Right lobe of liver (tissue), 6 donors: ENCODE results near the gene TBXT. TPM values are rescaled to one million over a fixed set of nuclear protein-coding genes. Genes with fewer than 3 reads are reported as not detected.

Experiments used
- ATAC-seq, 4 donors: fragments of 200-7000 bp; cut with Tn5 transposase; one replicate each; pipeline ENCODE4 v1.9.1; 2020; ENCODE audit warnings: mild to moderate bottlenecking in 4 of 4, moderate library complexity in 4 of 4
- DNase-seq, 3 donors: peaks; one replicate each; pipeline ENCODE4 v3.0.0-alpha.2; 2020
- H3K27ac ChIP-seq, 3 donors: fragments of 200-600 bp; one replicate each; pipeline ENCODE4 v1.8.0; 2022
- H3K27me3 ChIP-seq, 2 donors: fragments of 200-600 bp; one replicate each; pipeline ENCODE4 v1.8.0; 2022
- H3K36me3 ChIP-seq, 4 donors: fragments of 200-600 bp; sonication (generic) in 1 of 4; one replicate each; pipeline versions ENCODE4 v1.5.1 to v1.8.0; 2017 to 2022; ENCODE audit warnings: control low read depth in 1 of 4
- H3K4me1 ChIP-seq, 4 donors: fragments of 200-600 bp; sonication (generic) in 1 of 4; one replicate each; pipeline versions ENCODE4 v1.5.1 to v1.8.0; 2017 to 2022; ENCODE audit warnings: control low read depth in 1 of 4
- H3K4me3 ChIP-seq, 3 donors: fragments of 200-600 bp; one replicate each; pipeline ENCODE4 v1.8.0; 2022
- H3K9me3 ChIP-seq, 4 donors: fragments of 200-600 bp; sonication (generic) in 1 of 4; one replicate each; pipeline versions ENCODE4 v1.5.1 to v1.8.0; 2017 to 2022; ENCODE audit warnings: control low read depth in 1 of 4
- POLR2A ChIP-seq: fragments of 450-650 bp; IDR thresholded peaks from one replicate; pipeline ENCODE4 v1.6.1; 2017; ENCODE audit warnings: antibody characterized with exemption, mild to moderate bottlenecking
- WGBS: methylation state at CpG from one replicate; pipeline ENCODE4 v1.1.6; 2018; ENCODE audit warnings: low coverage, low lambda C conversion rate; ENCODE audit not compliant: insufficient coverage; ENCODE audit errors: missing lambda C conversion rate; 5-methylcytosine and 5-hydroxymethylcytosine counted together
- intact Hi-C, 2 donors: fragments of 100-400 bp; cut with DNase I; formaldehyde crosslinking; loops; one replicate each; pipeline versions ENCODE4 v1.11.2 to v1.14.1; 2022
- total RNA-seq, 6 experiments: library from RNA; depleted of rRNA in 2 of 6; stranded (reverse); fragments of >200 nt in 2 of 6; fragmentation: NEBNext Ultra II Directional in 3 of 6; extraction: Animal tissue kit (Norgen Biotek cat#: 25700) in 3 of 6; gene quantifications; one replicate each; pipeline versions ENCODE4 v1.1.0 to v1.2.4, GENCODE V29; 2016 to 2023
- TF ChIP-seq, protein P1 (sequence below), 4 donors: fragments of 200-600 bp in 3 of 4; fragments of 450-650 bp in 1 of 4; IDR thresholded peaks; one replicate each; pipeline versions ENCODE4 v1.5.1 to v1.8.0; 2016 to 2022; ENCODE audit warnings: antibody characterized with exemption in 4 of 4, mild to moderate bottlenecking in 2 of 4
- donor health status: DM: no; HTN: yes; CAD: no.
- donor health status: DM: no; HTN: no; CAD: no.
- donor health status: DM: no; HTN: no; CAD: no.
- donor health status: DM: no; HTN: yes; CAD: no.
- donor health status: DM: no; HTN: yes; CAD: no.

TBXT gene
- total RNA-seq, 6 experiments from 2014 or later = not detected

DNA sequence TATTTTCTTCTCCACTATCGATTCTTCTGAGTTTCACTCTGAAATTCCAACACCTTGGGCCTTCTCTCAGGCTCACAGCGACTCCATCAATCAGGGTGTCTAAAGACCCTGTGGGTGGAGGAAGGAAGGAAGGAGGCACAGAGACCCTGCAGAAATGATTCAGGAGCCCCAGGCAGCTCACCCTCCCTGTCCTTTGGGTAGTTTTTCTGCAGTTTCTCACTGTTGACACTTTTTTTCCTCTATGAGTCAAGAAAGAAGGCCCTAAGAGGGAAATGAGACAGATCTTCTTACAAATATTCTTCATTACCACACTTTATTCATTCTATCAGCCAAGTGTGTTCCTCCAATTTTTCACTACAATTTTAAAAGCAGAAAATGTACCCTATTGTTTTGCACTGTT is 34.2 kb upstream of the TBXT start:
- intact Hi-C loops = no loop called here
- H3K27ac ChIP-seq = no peak overlapping the region

DNA sequence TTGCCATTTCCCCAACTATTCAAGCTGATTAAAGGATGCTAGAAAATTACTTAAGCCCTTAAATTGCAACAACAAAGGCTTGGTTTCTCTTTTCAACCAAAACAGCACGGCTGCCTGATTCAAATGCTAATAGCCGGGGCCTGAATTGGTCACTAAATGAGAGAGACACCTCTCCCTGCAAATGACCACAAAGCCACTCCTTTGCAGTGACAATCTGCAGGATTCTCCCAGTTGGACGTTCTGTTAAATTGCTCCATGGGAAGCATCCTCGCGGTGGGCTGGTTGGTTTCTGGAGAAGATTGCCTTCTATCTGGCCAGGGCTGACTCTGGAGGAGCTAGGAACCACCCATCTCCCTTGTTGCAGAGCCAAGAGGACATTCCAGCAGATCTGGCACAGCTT is 29.7 kb upstream of the TBXT start:
- TF ChIP-seq POLR2A = no peak
- TF ChIP-seq, protein P1, sequence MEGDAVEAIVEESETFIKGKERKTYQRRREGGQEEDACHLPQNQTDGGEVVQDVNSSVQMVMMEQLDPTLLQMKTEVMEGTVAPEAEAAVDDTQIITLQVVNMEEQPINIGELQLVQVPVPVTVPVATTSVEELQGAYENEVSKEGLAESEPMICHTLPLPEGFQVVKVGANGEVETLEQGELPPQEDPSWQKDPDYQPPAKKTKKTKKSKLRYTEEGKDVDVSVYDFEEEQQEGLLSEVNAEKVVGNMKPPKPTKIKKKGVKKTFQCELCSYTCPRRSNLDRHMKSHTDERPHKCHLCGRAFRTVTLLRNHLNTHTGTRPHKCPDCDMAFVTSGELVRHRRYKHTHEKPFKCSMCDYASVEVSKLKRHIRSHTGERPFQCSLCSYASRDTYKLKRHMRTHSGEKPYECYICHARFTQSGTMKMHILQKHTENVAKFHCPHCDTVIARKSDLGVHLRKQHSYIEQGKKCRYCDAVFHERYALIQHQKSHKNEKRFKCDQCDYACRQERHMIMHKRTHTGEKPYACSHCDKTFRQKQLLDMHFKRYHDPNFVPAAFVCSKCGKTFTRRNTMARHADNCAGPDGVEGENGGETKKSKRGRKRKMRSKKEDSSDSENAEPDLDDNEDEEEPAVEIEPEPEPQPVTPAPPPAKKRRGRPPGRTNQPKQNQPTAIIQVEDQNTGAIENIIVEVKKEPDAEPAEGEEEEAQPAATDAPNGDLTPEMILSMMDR (IDR thresholded peaks at IDR 0.05) = no peak
- 10% methylated on average over 5 of the region's 5 CpGs for WGBS

More for the DNA sequence above, 34.2 kb upstream of the TBXT start:
- ATAC-seq = no peak
- Histone ChIP-seq H3K36me3 (no peaks in the 10 kb centered on the region), H3K4me1 (no peaks in the 10 kb centered on the region), H3K4me3 (no peak overlapping the region), H3K9me3 (no peaks in the 10 kb centered on the region), H3K27me3 (no peaks in the 10 kb centered on the region)
- TF ChIP-seq, protein P1 (IDR thresholded peaks at IDR 0.05) = no peak
- TF ChIP-seq POLR2A = no peak
- 37% methylated on average over 2 of the region's 2 CpGs for WGBS
- no peak for DNase-seq

GRCh38 chr6:166195860-166196238 is 28.2 kb upstream of the TBXT start:
- no peak overlapping the region for H3K27ac ChIP-seq
- intact Hi-C loops = no loop called here
- DNase-seq (no peak), ATAC-seq (no peak)
- no peaks in the 10 kb centered on the region for H3K4me1 ChIP-seq
- H3K9me3 ChIP-seq = no peaks in the 10 kb centered on the region
- H3K4me3 ChIP-seq = no peak overlapping the region
- H3K36me3 ChIP-seq = no peaks in the 10 kb centered on the region
- no peaks in the 10 kb centered on the region for H3K27me3 ChIP-seq
- 65% methylated on average over 4 of the region's 10 CpGs for WGBS
- TF ChIP-seq POLR2A = no peak
- TF ChIP-seq, protein P1 (IDR thresholded peaks at IDR 0.05) = no peak

More for the DNA sequence above, 29.7 kb upstream of the TBXT start:
- Histone ChIP-seq H3K27ac (no peak overlapping the region), H3K4me1 (no peaks in the 10 kb centered on the region), H3K36me3 (no peaks in the 10 kb centered on the region), H3K9me3 (no peaks in the 10 kb centered on the region), H3K4me3 (no peak overlapping the region), H3K27me3 (no peaks in the 10 kb centered on the region)
- no peak for DNase-seq
- no peak for ATAC-seq
- intact Hi-C loops = no loop called here

DNA sequence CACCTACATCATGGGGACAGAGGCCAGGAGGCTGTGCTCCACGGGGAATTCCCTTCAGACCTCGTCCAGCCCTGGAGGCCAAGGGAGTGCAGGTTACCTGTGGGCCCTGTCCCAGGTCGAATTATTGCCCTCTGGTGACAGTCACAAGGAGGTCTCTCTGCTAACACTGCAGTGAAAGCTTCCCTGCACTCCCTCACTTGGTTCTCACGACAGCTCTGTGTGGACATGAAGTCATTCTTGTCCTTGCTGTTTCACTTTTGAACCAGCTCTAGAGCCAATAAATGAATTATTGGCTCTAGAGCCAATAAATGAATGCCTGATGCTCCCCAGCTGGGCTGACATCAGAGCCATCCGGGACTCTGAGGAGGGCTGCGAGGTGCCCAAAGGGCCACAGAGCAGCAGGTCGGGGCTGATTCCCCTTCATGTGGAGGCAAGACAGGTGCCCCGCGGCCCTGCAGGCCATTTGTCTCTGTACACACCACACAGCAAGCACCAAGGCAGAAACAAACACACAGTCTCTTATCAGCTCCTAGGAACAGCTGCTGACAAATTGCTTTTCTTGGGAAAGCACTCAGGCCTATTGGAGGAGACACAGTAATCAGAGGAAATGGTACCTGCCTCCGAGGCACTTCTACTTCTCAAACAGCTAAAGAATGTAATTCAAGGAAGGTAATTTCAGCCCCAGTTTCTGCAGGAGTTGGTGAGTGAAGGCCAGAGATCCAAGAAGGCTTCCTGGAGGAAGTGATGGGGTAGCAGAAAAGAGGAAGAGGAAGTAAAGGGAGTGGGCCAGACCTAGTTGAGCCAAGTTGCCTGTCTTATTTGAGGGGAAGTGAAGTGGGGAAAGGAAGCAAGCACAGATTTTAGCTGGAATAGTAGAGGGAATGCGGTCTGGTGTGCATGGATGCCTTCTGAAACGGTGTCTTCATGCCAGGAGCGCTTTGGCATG is 27.5 kb upstream of the TBXT start:
- TF ChIP-seq POLR2A = no peak
- TF ChIP-seq, protein P1 (IDR thresholded peaks at IDR 0.05) = no peak
- Histone ChIP-seq H3K4me1 (no peaks in the 10 kb centered on the region), H3K27ac (no peak overlapping the region), H3K4me3 (no peak overlapping the region), H3K9me3 (no peaks in the 10 kb centered on the region), H3K27me3 (no peaks in the 10 kb centered on the region), H3K36me3 (no peaks in the 10 kb centered on the region)
- 51% methylated on average over 7 of the region's 13 CpGs for WGBS
- intact Hi-C loops = no loop called here
- DNase-seq (no peak), ATAC-seq (peak; percentile 24 to 68 (median 38))
